Measurements from ENCODE around the gene DENND1A.

The DENND1A gene

DNA sequence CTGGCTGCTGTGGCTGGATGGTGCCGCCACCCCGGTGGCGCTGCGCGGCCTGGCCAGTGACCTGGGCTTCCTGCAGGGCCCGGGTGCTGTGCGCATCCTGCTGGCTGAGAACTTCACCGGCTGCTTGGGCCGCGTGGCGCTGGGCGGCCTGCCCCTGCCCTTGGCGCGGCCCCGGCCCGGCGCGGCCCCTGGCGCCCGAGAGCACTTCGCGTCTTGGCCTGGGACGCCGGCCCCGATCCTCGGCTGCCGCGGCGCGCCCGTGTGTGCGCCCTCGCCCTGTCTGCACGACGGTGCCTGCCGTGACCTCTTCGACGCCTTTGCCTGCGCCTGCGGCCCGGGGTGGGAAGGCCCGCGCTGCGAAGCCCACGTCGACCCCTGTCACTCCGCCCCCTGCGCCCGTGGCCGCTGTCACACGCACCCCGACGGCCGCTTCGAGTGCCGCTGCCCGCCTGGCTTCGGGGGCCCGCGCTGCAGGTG, 556.4 kb downstream of the DENND1A start:
- DNase-seq (ENCODE audit: low read depth in 2 of 2) = no peak

DNA sequence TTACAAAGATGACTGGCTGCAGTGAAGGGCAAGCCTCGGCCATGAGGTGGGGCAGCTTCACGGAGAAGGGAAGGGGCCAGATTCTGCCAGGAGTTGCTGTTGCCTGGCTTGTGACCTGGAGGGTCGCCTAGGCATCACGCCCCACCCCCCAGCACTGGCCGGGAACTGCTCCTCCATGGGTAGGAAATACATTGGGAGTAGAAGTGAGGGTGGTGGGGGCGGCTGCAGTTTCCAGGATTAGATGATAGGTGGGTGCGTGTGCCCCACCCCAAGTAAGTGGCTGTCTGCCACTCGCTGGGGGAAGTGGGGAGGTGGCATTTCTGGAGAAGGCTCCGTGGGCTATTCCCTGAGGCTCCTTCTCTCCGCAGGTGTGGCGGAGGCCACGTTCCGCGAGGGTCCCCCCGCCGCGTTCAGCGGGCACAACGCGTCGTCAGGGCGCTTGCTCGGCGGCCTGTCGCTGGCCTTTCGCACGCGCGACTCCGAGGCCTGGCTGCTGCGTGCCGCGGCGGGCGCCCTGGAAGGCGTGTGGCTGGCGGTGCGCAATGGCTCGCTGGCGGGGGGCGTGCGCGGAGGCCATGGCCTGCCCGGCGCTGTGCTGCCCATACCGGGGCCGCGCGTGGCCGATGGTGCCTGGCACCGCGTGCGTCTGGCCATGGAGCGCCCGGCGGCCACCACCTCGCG, 557.0 kb downstream of the DENND1A start:
- no peak for DNase-seq (ENCODE audit: low read depth in 2 of 2)

GRCh38 chr9:123371805-123372590, 557.9 kb downstream of the DENND1A start:
- no peak for DNase-seq (ENCODE audit: low read depth in 2 of 2)

DNA sequence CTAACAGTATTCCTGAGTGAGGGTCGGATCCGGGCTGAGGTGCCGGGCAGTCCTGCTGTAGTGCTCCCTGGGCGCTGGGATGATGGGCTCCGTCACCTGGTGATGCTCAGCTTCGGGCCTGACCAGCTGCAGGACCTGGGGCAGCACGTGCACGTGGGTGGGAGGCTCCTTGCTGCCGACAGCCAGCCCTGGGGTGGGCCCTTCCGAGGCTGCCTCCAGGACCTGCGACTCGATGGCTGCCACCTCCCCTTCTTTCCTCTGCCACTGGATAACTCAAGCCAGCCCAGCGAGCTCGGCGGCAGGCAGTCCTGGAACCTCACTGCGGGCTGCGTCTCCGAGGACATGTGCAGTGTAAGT, 558.7 kb downstream of the DENND1A start:
- no peak for DNase-seq (ENCODE audit: low read depth in 2 of 2)

DNA sequence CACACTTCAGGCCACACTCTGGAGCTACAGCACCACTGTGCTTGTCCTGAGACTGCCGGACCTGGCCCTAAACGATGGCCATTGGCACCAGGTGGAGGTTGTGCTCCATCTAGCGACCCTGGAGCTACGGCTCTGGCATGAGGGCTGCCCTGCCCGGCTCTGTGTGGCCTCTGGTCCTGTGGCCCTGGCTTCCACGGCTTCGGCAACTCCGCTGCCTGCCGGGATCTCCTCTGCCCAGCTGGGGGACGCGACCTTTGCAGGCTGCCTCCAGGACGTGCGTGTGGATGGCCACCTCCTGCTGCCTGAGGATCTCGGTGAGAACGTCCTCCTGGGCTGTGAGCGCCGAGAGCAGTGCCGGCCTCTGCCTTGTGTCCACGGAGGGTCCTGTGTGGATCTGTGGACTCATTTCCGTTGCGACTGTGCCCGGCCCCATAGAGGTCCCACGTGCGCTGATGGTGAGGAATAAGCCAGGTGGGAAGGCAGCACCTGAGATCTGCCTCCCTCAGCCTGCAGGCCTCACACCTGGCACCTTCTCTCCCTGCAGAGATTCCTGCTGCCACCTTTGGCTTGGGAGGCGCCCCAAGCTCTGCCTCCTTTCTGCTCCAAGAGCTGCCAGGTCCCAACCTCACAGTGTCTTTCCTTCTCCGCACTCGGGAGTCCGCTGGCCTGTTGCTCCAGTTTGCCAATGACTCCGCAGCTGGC, 559.2 kb downstream of the DENND1A start:
- DNase-seq (ENCODE audit: low read depth in 2 of 2) = no peak

DNA sequence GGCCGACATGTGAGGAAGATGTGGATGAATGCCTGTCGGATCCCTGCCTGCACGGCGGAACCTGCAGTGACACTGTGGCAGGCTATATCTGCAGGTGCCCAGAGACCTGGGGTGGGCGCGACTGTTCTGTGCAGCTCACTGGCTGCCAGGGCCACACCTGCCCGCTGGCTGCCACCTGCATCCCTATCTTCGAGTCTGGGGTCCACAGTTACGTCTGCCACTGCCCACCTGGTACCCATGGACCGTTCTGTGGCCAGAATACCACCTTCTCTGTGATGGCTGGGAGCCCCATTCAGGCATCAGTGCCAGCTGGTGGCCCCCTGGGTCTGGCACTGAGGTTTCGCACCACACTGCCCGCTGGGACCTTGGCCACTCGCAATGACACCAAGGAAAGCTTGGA, 559.8 kb downstream of the DENND1A start:
- no peak for DNase-seq (ENCODE audit: low read depth in 2 of 2)

DNA sequence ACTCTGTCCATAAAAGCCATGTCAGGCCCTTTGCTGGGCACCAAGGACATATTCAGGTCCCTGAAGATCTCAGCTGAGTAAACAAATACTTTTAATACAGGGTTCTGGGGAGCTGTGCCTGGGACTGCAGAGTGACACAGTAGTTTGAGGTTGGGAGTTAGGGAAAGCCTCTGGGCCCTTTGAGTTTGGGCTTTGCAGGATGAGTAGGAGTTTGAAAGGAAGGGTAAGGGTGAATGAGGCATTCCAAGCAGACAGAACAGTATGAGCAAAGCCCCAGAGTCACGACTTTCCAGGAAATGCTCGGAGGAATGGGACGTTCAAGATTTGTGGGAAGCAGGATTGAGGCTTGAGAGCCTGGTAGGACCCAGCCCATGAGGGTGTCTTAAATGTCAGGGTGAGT, 560.6 kb downstream of the DENND1A start:
- DNase-seq (ENCODE audit: low read depth in 2 of 2) = no peak

GRCh38 chr9:123368536-123369153, 561.3 kb downstream of the DENND1A start:
- no peak for DNase-seq (ENCODE audit: low read depth in 2 of 2)

DNA sequence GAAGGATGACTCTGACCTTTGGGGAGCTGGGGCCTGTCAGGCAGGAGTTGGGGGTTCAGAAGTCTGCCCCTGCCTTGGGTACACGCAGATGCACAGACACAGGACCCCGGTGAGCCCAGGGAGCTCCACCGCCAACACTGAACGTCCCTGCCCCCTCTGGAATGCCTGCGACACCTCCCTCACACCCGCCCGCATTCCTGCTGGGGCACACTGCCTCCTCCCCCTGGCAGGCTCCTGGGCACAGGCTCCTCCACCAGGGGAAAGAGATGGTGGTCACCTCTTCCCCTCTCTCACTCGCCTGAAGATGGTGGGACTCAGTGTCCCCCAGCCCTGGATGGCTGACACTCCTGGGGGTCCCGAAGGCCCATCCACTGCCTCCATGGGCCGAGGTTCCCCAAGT, 561.9 kb downstream of the DENND1A start:
- DNase-seq (ENCODE audit: low read depth in 2 of 2) = no peak

GRCh38 chr9:123365881-123366528, 563.9 kb downstream of the DENND1A start:
- no peak for DNase-seq (ENCODE audit: low read depth in 2 of 2)

- no peak for DNase-seq (ENCODE audit: low read depth in 2 of 2)
Observed at GRCh38 chr9:123365287-123365880, 564.5 kb downstream of the DENND1A start.

DNA sequence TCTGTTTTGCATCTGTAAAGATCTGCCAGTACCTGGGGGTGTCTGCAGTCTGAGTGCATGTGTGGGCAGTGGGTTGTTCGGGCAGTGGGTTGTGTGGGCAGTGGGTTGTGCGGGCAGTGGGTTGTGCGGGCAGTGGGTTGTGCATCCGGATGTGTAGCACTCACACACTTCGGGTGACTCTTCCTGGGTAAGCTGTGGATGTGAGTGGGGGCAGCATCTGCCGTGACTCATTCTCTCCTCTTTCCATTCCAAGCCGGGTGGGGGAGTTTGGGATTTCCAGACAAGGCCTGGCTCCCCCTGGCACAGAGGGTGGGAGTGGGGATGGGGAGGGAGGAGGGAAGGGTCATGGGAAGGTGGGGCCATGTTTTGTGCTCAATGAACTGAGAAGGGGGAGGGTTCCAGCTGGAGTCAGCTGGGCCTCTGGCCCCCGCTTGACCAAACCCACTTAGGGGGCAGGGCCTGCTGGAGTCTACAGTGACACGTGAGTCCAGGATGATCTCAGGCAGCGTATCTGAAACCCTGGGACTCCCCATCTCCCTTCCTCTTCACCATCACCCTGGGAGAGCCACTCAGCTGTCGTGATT, 565.6 kb downstream of the DENND1A start:
- no peak for DNase-seq (ENCODE audit: low read depth in 2 of 2)

- DNase-seq (ENCODE audit: low read depth in 2 of 2) = no peak
Observed at GRCh38 chr9:123362856-123363255, 567.1 kb downstream of the DENND1A start.

- DNase-seq (ENCODE audit: low read depth in 2 of 2) = no peak
Observed at GRCh38 chr9:123361731-123362510, 568.0 kb downstream of the DENND1A start.

GRCh38 chr9:123361086-123361730, 568.7 kb downstream of the DENND1A start:
- DNase-seq (ENCODE audit: low read depth in 2 of 2) = no peak

DNA sequence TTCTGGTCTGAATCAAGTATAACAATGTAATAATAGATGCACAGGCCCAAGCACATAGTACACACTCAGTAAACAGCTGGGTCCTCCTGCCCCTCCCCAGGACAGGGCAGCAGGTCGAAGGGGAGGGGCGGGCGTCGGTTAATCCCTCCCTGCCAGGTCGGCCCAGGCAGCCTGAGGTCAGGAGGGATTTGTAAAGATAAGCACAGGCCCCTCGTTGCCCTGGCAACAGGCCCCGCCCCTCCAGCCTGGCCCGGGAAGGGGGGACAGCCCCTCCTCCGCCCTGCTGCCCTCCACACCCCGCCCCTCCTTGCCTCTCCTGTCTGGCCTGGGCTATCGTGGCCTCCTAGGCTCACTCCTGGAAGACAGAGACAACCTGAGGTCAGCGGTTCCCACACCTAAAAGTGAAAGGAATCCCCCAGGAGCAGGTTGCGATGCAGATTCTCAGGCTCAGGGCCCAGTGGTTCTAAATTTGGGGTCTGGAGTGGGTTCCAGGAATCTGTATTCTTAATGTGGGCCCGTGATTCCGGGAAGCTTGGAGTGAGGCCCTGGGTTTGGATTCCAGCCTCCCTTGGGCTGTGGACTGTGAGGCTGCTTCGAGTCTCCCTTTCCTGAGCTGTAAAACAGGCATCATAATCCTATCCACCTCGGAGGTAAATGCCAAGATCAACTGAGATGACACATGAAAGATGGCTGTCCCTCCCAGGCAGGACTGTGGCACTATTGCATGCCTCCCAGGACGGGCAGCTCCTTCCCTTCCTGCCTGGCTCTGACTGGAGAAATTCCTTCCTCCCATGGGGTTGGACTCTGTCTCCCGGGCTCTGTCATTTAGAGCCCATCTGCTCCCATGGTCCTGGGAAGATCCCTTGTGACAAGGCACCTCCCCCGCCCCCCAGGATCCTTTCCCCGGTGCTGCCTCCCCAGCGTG, 569.5 kb downstream of the DENND1A start:
- DNase-seq (ENCODE audit: low read depth in 2 of 2) = no peak

- DNase-seq (ENCODE audit: low read depth in 2 of 2) = no peak
Observed at GRCh38 chr9:123359546-123359945, 570.4 kb downstream of the DENND1A start.

GRCh38 chr9:123359106-123359505, 570.8 kb downstream of the DENND1A start:
- DNase-seq (ENCODE audit: low read depth in 2 of 2) = no peak
